Astrocyte (in vitro differentiated cells and primary cell): ENCODE data around the gene POLR2H. TPM values are rescaled to one million over a fixed set of nuclear protein-coding genes. Genes with fewer than 3 reads are reported as not detected.

Experiments
- DNase-seq: peaks from one replicate; pipeline ENCODE4 v3.0.0-alpha.2; 2010; ENCODE audit warnings: low read depth
- FAIRE-seq: peaks from 2 replicates; lab custom pipeline; 2011; peaks lifted over from hg19 to GRCh38; lab: Jason Lieb, UNC
- H2AFZ ChIP-seq: 2 replicates; pipeline ENCODE4 v1.6.0; 2012; ENCODE audit warnings: low read depth, low read length, inconsistent platforms
- H3K27ac ChIP-seq: 2 replicates; pipeline ENCODE4 v1.5.1; 2011; ENCODE audit warnings: low read depth, low read length, inconsistent platforms
- H3K27me3 ChIP-seq: 2 replicates; pipeline ENCODE4 v1.6.0; 2011; ENCODE audit warnings: low read length, inconsistent platforms; ENCODE audit not compliant: insufficient read depth
- H3K36me3 ChIP-seq: 2 replicates; pipeline ENCODE4 v1.5.1; 2011; ENCODE audit warnings: low read length, inconsistent platforms; ENCODE audit not compliant: insufficient read depth
- H3K4me1 ChIP-seq: 2 replicates; pipeline ENCODE4 v1.5.1; 2011; ENCODE audit warnings: low read length, inconsistent platforms; ENCODE audit not compliant: insufficient read depth
- H3K4me2 ChIP-seq: 2 replicates; pipeline ENCODE4 v1.6.0; 2012; ENCODE audit warnings: low read length, inconsistent platforms
- H3K4me3 ChIP-seq: 2 replicates; pipeline ENCODE4 v1.5.1; 2011; ENCODE audit warnings: low read depth, mild to moderate bottlenecking, low read length, inconsistent platforms; ENCODE audit not compliant: insufficient read depth
- H3K79me2 ChIP-seq: 2 replicates; pipeline ENCODE4 v1.6.0; 2012; ENCODE audit warnings: mild to moderate bottlenecking, low read length, inconsistent platforms; ENCODE audit not compliant: insufficient read depth
- H3K9ac ChIP-seq: 2 replicates; pipeline ENCODE4 v1.6.0; 2012; ENCODE audit warnings: mild to moderate bottlenecking, low read length, inconsistent platforms
- H3K9me3 ChIP-seq: 2 replicates; pipeline ENCODE4 v1.5.1; 2012; ENCODE audit warnings: low read depth, mild to moderate bottlenecking, low read length, inconsistent platforms; ENCODE audit not compliant: insufficient read depth
- H4K20me1 ChIP-seq: 2 replicates; pipeline ENCODE4 v1.6.0; 2012; ENCODE audit warnings: low read length, inconsistent platforms; ENCODE audit not compliant: insufficient read depth
- H3K27ac Mint-ChIP-seq: one replicate; pipeline ENCODE4 v1.8.0; 2021; ENCODE audit warnings: mild to moderate bottlenecking, mixed read lengths; ENCODE audit not compliant: unreplicated experiment
- H3K27me3 Mint-ChIP-seq: one replicate; pipeline ENCODE4 v1.8.0; 2021; ENCODE audit warnings: low read depth, mixed read lengths; ENCODE audit not compliant: unreplicated experiment
- H3K36me3 Mint-ChIP-seq: one replicate; pipeline ENCODE4 v1.8.0; 2021; ENCODE audit warnings: low read depth, mixed read lengths; ENCODE audit not compliant: unreplicated experiment
- H3K4me1 Mint-ChIP-seq: one replicate; pipeline ENCODE4 v1.8.0; 2021; ENCODE audit warnings: low read depth, mixed read lengths; ENCODE audit not compliant: unreplicated experiment
- H3K4me3 Mint-ChIP-seq: one replicate; pipeline ENCODE4 v1.8.0; 2021; ENCODE audit warnings: mild to moderate bottlenecking, moderate library complexity, mixed read lengths; ENCODE audit not compliant: unreplicated experiment
- H3K9me3 Mint-ChIP-seq: one replicate; pipeline ENCODE4 v1.8.0; 2021; ENCODE audit warnings: mild to moderate bottlenecking, mixed read lengths; ENCODE audit not compliant: unreplicated experiment
- EZH2 ChIP-seq: IDR thresholded peaks from 2 replicates; pipeline ENCODE4 v1.6.1; 2012; ENCODE audit warnings: mild to moderate bottlenecking, low read length, inconsistent platforms; ENCODE audit not compliant: insufficient read depth
- total RNA-seq: library from RNA; stranded (reverse); gene quantifications from 2 replicates; pipeline ENCODE4 v1.2.1, GENCODE V29; 2021
- TF ChIP-seq, protein P1 (sequence below): IDR thresholded peaks from 2 replicates; pipeline ENCODE4 v1.5.1; 2011; ENCODE audit warnings: low read depth, mild to moderate bottlenecking, inconsistent platforms, low read length, moderate library complexity; ENCODE audit not compliant: insufficient read depth

POLR2H gene
- total RNA-seq, 1 donor from 2014 or later = 63.2 TPM

DNA sequence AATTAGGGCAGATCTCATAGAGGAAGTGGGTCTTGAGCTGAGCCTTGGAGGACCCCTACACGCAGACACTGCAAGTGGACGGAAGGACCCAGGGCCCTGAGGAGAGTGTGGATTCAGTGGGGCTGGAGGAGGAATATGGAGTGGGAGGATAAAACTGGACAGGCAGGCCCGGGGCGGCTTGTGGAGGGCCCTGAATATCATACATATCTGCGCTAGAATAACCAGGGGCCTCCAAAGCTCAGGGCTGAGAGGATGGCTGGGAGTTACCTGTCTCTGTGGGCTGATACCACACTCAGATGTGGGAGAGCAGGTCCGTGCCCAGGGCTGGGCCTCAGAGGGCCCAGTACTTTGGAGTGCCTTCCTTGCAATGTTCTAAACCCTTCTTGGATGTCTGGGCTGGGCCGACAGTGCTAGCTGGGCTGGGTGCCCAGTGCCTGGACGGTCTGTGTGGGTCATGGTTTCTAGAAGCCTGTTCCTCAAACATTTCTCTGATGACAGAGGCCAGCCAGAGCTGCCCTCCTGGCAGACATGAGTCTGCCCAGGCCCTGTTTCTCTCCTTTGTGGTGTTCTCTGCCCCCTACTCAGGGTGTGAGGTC, 47.9 kb downstream of the POLR2H start:
- Mint-ChIP-seq H3K27me3 (peaks cover 44% of the 10 kb centered on the region), H3K27ac (no peak overlapping the region)
- H2AFZ ChIP-seq = no peak overlapping the region

DNA sequence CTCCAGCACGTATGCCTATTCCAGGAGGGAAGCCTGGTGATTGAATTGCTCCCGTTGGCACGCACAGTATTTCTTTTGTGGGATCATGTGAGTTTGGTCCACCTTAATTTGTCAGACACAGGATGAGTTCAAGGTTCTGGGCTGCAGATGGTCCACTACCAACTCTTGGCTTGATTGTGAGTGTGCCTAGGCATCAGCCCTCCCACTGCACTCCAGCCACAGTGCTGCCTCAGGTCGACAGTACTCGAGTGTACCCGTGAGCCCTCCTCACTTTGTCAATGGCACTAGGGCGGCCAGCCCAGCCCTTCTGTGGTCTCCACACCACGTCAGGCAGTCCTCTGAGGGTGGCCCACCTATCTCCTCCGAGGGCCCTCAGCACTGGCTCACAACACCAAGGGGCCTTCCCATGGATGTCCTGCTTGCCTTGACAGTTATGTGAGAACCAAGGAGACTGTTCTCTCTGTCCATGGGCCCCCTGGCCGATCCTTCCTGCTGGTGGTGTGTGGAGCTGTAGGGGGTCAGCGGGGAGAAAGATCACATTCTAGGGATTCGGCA, 48.5 kb downstream of the POLR2H start:
- Histone ChIP-seq H3K9me3 (no peaks in the 10 kb centered on the region), H3K4me1 (no peaks in the 10 kb centered on the region), H3K27ac (no peak overlapping the region), H4K20me1 (no peaks in the 10 kb centered on the region), H3K36me3 (no peaks in the 10 kb centered on the region), H3K79me2 (no peaks in the 10 kb centered on the region), H3K27me3 (peaks cover 7% of the 10 kb centered on the region), H3K9ac (no peak overlapping the region), H2AFZ (no peak overlapping the region), H3K4me3 (no peak overlapping the region), H3K4me2 (no peak overlapping the region)
- H3K36me3 Mint-ChIP-seq = peaks cover 8% of the 10 kb centered on the region
- H3K27ac Mint-ChIP-seq = no peak overlapping the region
- no peaks in the 10 kb centered on the region for H3K4me1 Mint-ChIP-seq
- DNase-seq = no peak
- TF ChIP-seq EZH2 = no peak
- TF ChIP-seq, protein P1, sequence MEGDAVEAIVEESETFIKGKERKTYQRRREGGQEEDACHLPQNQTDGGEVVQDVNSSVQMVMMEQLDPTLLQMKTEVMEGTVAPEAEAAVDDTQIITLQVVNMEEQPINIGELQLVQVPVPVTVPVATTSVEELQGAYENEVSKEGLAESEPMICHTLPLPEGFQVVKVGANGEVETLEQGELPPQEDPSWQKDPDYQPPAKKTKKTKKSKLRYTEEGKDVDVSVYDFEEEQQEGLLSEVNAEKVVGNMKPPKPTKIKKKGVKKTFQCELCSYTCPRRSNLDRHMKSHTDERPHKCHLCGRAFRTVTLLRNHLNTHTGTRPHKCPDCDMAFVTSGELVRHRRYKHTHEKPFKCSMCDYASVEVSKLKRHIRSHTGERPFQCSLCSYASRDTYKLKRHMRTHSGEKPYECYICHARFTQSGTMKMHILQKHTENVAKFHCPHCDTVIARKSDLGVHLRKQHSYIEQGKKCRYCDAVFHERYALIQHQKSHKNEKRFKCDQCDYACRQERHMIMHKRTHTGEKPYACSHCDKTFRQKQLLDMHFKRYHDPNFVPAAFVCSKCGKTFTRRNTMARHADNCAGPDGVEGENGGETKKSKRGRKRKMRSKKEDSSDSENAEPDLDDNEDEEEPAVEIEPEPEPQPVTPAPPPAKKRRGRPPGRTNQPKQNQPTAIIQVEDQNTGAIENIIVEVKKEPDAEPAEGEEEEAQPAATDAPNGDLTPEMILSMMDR = no peak
- no peak for FAIRE-seq
- no peak overlapping the region for H3K4me3 Mint-ChIP-seq
- H3K27me3 Mint-ChIP-seq = peaks cover 39% of the 10 kb centered on the region
- peaks cover 13% of the 10 kb centered on the region for H3K9me3 Mint-ChIP-seq

More for the DNA sequence above, 47.9 kb downstream of the POLR2H start:
- H3K4me1 ChIP-seq = no peaks in the 10 kb centered on the region
- H3K36me3 ChIP-seq = no peaks in the 10 kb centered on the region
- H3K4me2 ChIP-seq = no peak overlapping the region
- H3K27ac ChIP-seq = no peak overlapping the region
- H3K9ac ChIP-seq = no peak overlapping the region
- H3K9me3 ChIP-seq = no peaks in the 10 kb centered on the region
- Mint-ChIP-seq H3K36me3 (peaks cover 8% of the 10 kb centered on the region), H3K4me1 (no peaks in the 10 kb centered on the region), H3K4me3 (no peak overlapping the region), H3K9me3 (peaks cover 13% of the 10 kb centered on the region)
- H4K20me1 ChIP-seq = no peaks in the 10 kb centered on the region
- FAIRE-seq (no peak), DNase-seq (no peak)
- peaks cover 7% of the 10 kb centered on the region for H3K27me3 ChIP-seq
- H3K4me3 ChIP-seq = no peak overlapping the region
- H3K79me2 ChIP-seq = no peaks in the 10 kb centered on the region
- TF ChIP-seq, protein P1 = no peak

DNA sequence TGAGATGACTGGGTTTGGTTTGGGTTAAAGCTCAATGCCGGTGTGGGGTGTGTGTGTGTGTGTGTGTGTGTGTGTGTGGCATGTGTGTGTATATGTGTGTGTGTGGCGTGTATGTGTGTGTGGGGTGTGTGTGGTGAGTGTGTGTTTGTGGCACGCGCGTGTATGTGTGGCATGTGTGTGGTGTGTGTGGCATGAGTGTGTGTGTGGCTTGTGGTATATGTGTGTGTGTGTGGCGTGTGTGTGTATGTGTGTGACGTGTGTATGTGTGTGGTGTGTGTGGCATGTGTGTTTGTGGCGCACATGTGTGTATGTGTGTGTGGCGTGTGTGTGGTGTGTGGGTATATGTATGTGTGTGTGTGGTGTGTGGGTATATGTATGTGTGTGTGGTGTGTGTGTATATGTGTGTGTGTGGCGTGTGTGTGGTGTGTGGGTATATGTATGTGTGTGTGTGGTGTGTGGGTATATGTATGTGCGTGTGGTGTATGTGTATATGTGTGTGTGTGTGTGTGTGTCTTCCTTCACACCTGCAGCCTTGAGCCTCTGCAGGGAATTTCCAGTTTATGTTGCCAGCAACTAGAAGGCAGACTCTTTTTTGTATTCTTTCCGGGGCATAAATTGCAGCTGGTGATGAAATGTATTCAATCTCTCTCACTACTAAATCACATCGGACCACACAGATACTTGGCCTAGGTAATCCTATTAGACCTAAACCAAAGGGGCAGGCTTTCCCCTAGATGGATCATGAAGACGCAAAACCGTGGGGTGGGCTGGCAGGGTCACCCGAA, 53.1 kb downstream of the POLR2H start:
- no peak for DNase-seq
- H3K27ac ChIP-seq = no peak overlapping the region
- no peak for FAIRE-seq
- Mint-ChIP-seq H3K9me3 (peaks cover 10% of the 10 kb centered on the region), H3K27me3 (peaks cover 29% of the 10 kb centered on the region), H3K4me1 (no peaks in the 10 kb centered on the region), H3K4me3 (no peak overlapping the region), H3K27ac (no peak overlapping the region), H3K36me3 (peaks cover 6% of the 10 kb centered on the region)
- H3K9me3 ChIP-seq = no peaks in the 10 kb centered on the region
- no peaks in the 10 kb centered on the region for H4K20me1 ChIP-seq
- no peaks in the 10 kb centered on the region for H3K4me1 ChIP-seq
- peaks cover 3% of the 10 kb centered on the region for H3K27me3 ChIP-seq
- H3K4me2 ChIP-seq = no peak overlapping the region
- H3K36me3 ChIP-seq = no peaks in the 10 kb centered on the region
- H3K79me2 ChIP-seq = no peaks in the 10 kb centered on the region
- H2AFZ ChIP-seq = no peak overlapping the region
- TF ChIP-seq, protein P1 = no peak
- no peak for TF ChIP-seq EZH2
- H3K4me3 ChIP-seq = no peak overlapping the region
- H3K9ac ChIP-seq = no peak overlapping the region
